GM12874 (cell line): ENCODE measurements around the gene HDAC9.

Experiments used
- TF ChIP-seq, protein P1 (sequence below): IDR thresholded peaks from 2 replicates; pipeline ENCODE4 v1.5.1; 2011; ENCODE audit warnings: low read depth, mild to moderate bottlenecking, control low read depth, low read length, moderate library complexity; ENCODE audit not compliant: insufficient read depth

Gene HDAC9

DNA sequence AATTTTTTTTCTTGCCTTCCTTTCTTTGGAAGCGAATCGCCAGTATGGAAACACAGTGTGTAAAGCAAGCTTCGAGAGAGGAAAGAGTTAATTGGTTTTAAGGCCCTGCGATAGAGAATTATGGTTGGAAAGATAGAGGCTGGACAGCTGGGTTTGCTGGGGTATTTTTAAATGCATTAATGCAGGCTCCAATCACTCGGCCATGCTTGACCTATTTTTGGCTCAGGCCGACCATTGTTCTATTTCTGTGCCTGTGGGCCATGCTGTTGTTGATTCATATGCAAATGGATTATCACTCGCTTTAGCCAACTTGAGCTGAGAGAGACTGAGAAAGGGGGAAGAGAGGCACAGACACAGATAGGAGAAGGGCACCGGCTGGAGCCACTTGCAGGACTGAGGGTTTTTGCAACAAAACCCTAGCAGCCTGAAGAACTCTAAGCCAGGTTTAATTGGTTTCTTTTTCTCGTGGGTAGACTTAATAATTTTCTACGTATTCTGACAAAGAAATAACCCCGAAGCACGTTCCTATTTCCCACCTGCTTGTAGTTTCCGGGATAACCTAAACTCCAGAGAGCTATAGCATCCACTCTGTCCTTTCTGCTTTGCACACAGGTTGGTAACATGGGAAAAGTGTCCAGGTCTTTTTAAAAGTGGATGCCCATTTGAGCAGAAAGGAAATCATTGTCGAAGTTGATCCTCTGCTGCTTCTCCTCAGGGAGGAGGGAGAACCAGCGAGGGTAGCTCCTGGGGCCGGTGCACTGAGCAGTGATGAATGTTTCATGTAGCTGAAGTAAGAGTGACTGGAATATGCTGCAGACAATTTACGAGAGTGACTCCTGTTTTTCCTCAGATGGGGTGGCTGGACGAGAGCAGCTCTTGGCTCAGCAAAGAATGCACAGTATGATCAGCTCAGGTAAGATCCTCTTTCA lies at the start of gene HDAC9:
Gene HDAC9, plus strand, starts transcription at position 338 of the 929 bp plus-strand sequence. Its CDS starts 554 bp downstream, at position 892.
- TF ChIP-seq, protein P1, sequence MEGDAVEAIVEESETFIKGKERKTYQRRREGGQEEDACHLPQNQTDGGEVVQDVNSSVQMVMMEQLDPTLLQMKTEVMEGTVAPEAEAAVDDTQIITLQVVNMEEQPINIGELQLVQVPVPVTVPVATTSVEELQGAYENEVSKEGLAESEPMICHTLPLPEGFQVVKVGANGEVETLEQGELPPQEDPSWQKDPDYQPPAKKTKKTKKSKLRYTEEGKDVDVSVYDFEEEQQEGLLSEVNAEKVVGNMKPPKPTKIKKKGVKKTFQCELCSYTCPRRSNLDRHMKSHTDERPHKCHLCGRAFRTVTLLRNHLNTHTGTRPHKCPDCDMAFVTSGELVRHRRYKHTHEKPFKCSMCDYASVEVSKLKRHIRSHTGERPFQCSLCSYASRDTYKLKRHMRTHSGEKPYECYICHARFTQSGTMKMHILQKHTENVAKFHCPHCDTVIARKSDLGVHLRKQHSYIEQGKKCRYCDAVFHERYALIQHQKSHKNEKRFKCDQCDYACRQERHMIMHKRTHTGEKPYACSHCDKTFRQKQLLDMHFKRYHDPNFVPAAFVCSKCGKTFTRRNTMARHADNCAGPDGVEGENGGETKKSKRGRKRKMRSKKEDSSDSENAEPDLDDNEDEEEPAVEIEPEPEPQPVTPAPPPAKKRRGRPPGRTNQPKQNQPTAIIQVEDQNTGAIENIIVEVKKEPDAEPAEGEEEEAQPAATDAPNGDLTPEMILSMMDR: no peak

DNA sequence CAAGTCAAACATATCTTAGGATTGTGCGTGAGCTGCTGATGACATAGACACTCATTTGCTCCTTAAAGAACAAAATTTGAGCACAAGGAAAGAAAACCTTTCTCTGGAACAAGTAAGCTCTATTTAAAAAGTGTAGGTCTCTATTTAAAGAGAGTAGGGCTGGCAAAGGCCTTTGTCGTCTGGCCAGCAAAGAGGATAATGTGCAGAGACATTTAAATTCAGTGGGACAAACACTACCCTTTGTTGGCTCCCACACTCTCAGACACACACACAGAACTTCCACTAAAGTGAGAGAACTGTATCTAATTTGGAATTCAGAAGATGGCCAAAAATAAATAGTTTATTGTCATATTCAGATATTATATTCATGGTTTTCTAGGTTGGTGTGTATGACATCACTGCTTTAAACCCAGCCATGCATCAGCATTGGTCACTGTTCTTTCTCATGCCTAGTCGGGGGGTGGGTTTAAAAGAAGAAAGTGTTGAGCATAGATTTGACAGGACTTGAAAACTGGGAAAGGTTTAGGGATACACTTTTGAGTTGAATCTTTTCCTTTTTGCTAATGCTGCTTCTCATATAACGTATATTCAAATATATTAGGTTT lies 49.5 kb upstream of the HDAC9 start:
- TF ChIP-seq, protein P1: no peak

DNA sequence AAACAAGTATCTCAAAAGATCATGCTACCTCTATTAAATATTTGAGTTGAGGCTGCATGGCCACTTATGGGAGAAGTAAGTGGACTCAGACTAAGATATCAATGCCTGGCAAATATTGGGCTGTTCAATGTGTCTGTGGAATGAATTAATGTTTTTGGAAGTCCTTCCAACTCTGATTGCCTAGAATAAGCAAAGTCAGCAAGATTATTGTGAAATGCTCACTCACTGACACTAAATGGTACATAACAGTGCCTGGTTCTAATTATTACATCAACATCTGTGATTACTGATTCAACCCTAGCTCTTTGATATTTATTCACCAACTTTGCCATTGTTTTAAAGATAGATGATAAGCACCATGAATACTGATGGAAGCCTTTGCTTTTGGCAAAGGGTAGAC lies 45.5 kb upstream of the HDAC9 start:
- TF ChIP-seq, protein P1: no peak

DNA sequence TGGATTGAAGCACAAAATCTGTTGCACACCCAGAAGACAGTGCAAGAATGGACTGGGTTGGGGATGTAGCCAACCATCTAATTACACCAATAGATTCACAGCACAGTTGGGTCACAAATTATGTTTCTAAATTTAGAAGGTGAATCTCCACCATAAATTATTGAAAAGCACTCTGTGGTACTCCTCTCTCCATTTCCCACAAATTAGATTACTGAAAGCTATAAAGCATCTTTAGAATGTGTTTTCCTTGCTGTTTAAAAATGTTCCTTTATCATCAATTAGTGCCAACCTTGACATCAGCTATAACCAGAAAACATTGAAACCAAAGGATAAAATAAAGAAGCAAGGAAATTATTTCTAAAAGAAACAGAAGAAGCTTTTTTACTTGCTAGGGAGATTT lies 39.9 kb upstream of the HDAC9 start:
- TF ChIP-seq, protein P1: no peak

DNA sequence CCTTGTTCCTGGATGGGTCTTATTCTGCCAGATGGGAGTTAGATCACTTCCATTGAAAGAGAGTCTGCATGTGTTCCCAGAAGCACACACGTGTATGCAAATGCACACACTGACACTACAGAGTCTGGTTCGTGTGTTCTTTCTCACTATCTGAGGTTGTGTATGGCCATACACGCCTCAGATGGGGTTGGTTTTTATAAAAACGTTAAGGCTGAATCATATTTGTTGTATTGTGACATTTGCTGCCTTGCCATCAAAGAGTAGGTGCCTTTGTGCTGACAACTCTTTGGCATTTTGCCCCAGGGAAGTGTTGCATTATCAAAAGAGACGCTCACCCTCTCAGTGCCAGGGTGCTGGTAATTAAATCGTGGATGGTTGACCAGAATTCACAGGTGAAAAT lies 37.7 kb upstream of the HDAC9 start:
- TF ChIP-seq, protein P1: no peak

DNA sequence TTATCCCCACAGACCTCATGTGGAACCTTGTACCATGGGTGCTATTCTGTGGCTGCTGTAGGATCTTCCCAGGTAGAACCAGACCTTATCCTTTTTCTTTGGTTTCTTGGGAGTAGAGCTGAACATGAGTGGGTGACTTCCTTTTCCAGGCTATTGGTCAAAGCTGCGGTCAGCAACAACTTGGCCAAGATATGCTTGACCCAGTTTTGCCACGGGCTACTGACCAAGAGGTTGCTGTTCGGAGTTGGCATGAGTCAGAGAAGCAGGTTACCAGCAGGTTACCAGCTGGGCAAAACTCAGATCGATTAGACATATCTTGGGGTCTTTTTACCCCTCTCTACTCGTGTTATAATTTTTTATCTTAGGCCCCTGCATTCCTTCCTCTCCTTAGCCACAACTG lies 36.7 kb upstream of the HDAC9 start:
- TF ChIP-seq, protein P1: no peak

DNA sequence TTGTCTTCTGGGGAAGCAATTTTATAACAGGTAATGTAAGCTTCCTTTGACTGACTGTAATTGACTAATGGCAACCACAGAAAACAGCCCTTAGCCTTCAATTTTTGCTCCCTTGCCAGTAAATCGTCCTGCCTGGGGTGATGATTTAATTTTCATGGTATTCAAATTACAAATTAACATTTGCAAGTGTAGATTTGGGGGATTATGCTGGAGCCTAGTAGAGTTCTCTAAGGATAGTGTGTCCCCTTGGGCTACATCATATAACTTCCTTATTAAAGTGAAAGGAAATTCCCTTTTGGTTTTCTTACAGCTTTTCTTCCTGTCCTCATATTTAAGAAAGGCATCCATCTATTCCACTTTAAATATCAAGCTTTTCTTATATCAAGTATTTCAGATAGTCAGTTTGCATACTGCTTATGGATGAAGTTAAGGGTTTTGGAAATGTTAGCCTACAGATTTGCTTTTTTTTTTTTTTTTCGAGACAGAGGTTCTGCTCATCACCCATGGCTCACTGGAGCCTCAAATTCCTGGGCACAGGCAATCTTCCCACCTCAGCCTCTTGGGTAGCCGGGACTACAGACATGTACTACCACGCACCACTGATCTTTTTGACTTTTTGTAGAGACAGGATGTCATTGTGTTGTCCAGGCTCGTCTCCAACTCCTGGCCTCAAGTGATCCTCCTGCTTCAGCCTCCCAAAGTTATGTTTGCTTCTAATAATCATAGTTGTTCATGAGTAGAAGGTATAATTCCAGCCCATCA lies 35.9 kb upstream of the HDAC9 start:
- TF ChIP-seq, protein P1: no peak
